ENCODE results near the gene SERHL2.
"Not testable (repeated sequence)": the region's sequence is repeated elsewhere in the genome, so short reads cannot be mapped to it uniquely, and the experiment has no call there.

SERHL2 gene

GRCh38 chr22:42549331-42550060, 4.3 kb upstream of the SERHL2 start:
- Mint-ChIP-seq H3K4me1 (ENCODE audit: low read depth) (peaks cover 14% of the 10 kb centered on the region), H3K27ac (no peak overlapping the region), H3K27me3 (no peaks in the 10 kb centered on the region)

GRCh38 chr22:42552294-42552647, 1.5 kb upstream of the SERHL2 start:
- not testable (repeated sequence) for H3K27ac Mint-ChIP-seq, H3K27me3 Mint-ChIP-seq

More at GRCh38 chr22:42549331-42550060, 4.3 kb upstream of the SERHL2 start:
- DNase-seq, result no peak
- Mint-ChIP-seq H3K4me3 (no peak overlapping the region), H3K36me3 (ENCODE audit: low read depth) (no peaks in the 10 kb centered on the region), H3K9me3 (no peaks in the 10 kb centered on the region)

GRCh38 chr22:42560381-42560780, 6.6 kb downstream of the SERHL2 start:
- Mint-ChIP-seq H3K27ac (peak overlapping the region; percentile 57), H3K4me1 (ENCODE audit: low read depth) (peaks cover 2% of the 10 kb centered on the region), H3K36me3 (ENCODE audit: low read depth) (peaks cover 13% of the 10 kb centered on the region), H3K9me3 (no peaks in the 10 kb centered on the region), H3K27me3 (no peaks in the 10 kb centered on the region), H3K4me3 (no peak overlapping the region)
- DNase-seq, result no peak

More at GRCh38 chr22:42552294-42552647, 1.5 kb upstream of the SERHL2 start:
- H3K9me3 Mint-ChIP-seq; DNase-seq; H3K4me3 Mint-ChIP-seq; H3K36me3 Mint-ChIP-seq (ENCODE audit: low read depth): not testable (repeated sequence)
- peaks cover 14% of the 10 kb centered on the region for H3K4me1 Mint-ChIP-seq (ENCODE audit: low read depth)

- Mint-ChIP-seq H3K4me3 (no peak overlapping the region), H3K27me3 (no peaks in the 10 kb centered on the region), H3K4me1 (ENCODE audit: low read depth) (peaks cover 2% of the 10 kb centered on the region), H3K27ac (peak overlapping the region; percentile 57), H3K36me3 (ENCODE audit: low read depth) (peaks cover 16% of the 10 kb centered on the region), H3K9me3 (no peaks in the 10 kb centered on the region)
- DNase-seq, result no peak
These were observed 7.0 kb downstream of the SERHL2 start for GRCh38 chr22:42560781-42561180.

GRCh38 chr22:42561856-42562255, 8.1 kb downstream of the SERHL2 start:
- H3K9me3 Mint-ChIP-seq, result no peaks in the 10 kb centered on the region
- no peak for DNase-seq
- peaks cover 2% of the 10 kb centered on the region for H3K4me1 Mint-ChIP-seq (ENCODE audit: low read depth)
- no peaks in the 10 kb centered on the region for H3K27me3 Mint-ChIP-seq
- no peak overlapping the region for H3K27ac Mint-ChIP-seq
- H3K36me3 Mint-ChIP-seq (ENCODE audit: low read depth), result peaks cover 17% of the 10 kb centered on the region
- H3K4me3 Mint-ChIP-seq, result no peak overlapping the region

GRCh38 chr22:42562279-42562678, 8.5 kb downstream of the SERHL2 start:
- Mint-ChIP-seq H3K4me1 (ENCODE audit: low read depth) (peaks cover 2% of the 10 kb centered on the region), H3K36me3 (ENCODE audit: low read depth) (peaks cover 17% of the 10 kb centered on the region), H3K9me3 (no peaks in the 10 kb centered on the region), H3K4me3 (no peak overlapping the region), H3K27me3 (no peaks in the 10 kb centered on the region), H3K27ac (peak overlapping the region; percentile 27)
- no peak for DNase-seq

GRCh38 chr22:42562684-42563083, 8.9 kb downstream of the SERHL2 start:
- Mint-ChIP-seq H3K36me3 (ENCODE audit: low read depth) (peaks cover 17% of the 10 kb centered on the region), H3K4me1 (ENCODE audit: low read depth) (peaks cover 2% of the 10 kb centered on the region), H3K9me3 (no peaks in the 10 kb centered on the region), H3K27me3 (no peaks in the 10 kb centered on the region), H3K27ac (peak overlapping the region; percentile 27), H3K4me3 (no peak overlapping the region)
- no peak for DNase-seq

- DNase-seq; H3K4me1 Mint-ChIP-seq (ENCODE audit: low read depth): not testable (repeated sequence)
- peaks cover 23% of the 10 kb centered on the region for H3K36me3 Mint-ChIP-seq (ENCODE audit: low read depth)
These were observed 10.2 kb downstream of the SERHL2 start for GRCh38 chr22:42563943-42564342.

GRCh38 chr22:42564699-42565098, 10.9 kb downstream of the SERHL2 start:
- H3K27me3 Mint-ChIP-seq, result no peaks in the 10 kb centered on the region
- peaks cover 2% of the 10 kb centered on the region for H3K4me1 Mint-ChIP-seq (ENCODE audit: low read depth)
- peaks cover 27% of the 10 kb centered on the region for H3K36me3 Mint-ChIP-seq (ENCODE audit: low read depth)
- no peak overlapping the region for H3K27ac Mint-ChIP-seq
- no peak for DNase-seq
- H3K4me3 Mint-ChIP-seq, result no peak overlapping the region
- no peaks in the 10 kb centered on the region for H3K9me3 Mint-ChIP-seq

More at GRCh38 chr22:42563943-42564342, 10.2 kb downstream of the SERHL2 start:
- not testable (repeated sequence) for H3K4me3 Mint-ChIP-seq, H3K27ac Mint-ChIP-seq, H3K27me3 Mint-ChIP-seq, H3K9me3 Mint-ChIP-seq

GRCh38 chr22:42565956-42566355, 12.2 kb downstream of the SERHL2 start:
- Mint-ChIP-seq H3K27ac (peak overlapping the region; percentile 22), H3K9me3 (no peaks in the 10 kb centered on the region), H3K27me3 (no peaks in the 10 kb centered on the region), H3K4me3 (no peak overlapping the region), H3K36me3 (ENCODE audit: low read depth) (peaks cover 35% of the 10 kb centered on the region), H3K4me1 (ENCODE audit: low read depth) (peaks cover 2% of the 10 kb centered on the region)
- no peak for DNase-seq

GRCh38 chr22:42567950-42568349, 14.2 kb downstream of the SERHL2 start:
- H3K4me3 Mint-ChIP-seq, result not testable (repeated sequence)

GRCh38 chr22:42570580-42570979, 16.8 kb downstream of the SERHL2 start:
- not testable (repeated sequence) for H3K27ac Mint-ChIP-seq; H3K4me3 Mint-ChIP-seq; H3K27me3 Mint-ChIP-seq; H3K4me1 Mint-ChIP-seq (ENCODE audit: low read depth); H3K9me3 Mint-ChIP-seq; DNase-seq
- H3K36me3 Mint-ChIP-seq (ENCODE audit: low read depth), result peaks cover 62% of the 10 kb centered on the region

More at GRCh38 chr22:42567950-42568349, 14.2 kb downstream of the SERHL2 start:
- not testable (repeated sequence) for H3K9me3 Mint-ChIP-seq; H3K27ac Mint-ChIP-seq; H3K4me1 Mint-ChIP-seq (ENCODE audit: low read depth); H3K27me3 Mint-ChIP-seq; DNase-seq
- peaks cover 51% of the 10 kb centered on the region for H3K36me3 Mint-ChIP-seq (ENCODE audit: low read depth)

GRCh38 chr22:42571068-42571467, 17.3 kb downstream of the SERHL2 start:
- H3K4me1 Mint-ChIP-seq (ENCODE audit: low read depth); H3K27me3 Mint-ChIP-seq; DNase-seq; H3K4me3 Mint-ChIP-seq; H3K9me3 Mint-ChIP-seq: not testable (repeated sequence)
- H3K27ac Mint-ChIP-seq, result peak overlapping the region; percentile 59
- H3K36me3 Mint-ChIP-seq (ENCODE audit: low read depth), result peaks cover 64% of the 10 kb centered on the region

- not testable (repeated sequence) for H3K4me3 Mint-ChIP-seq; DNase-seq; H3K27ac Mint-ChIP-seq; H3K27me3 Mint-ChIP-seq; H3K4me1 Mint-ChIP-seq (ENCODE audit: low read depth); H3K9me3 Mint-ChIP-seq
- peaks cover 81% of the 10 kb centered on the region for H3K36me3 Mint-ChIP-seq (ENCODE audit: low read depth)
These were observed 20.3 kb downstream of the SERHL2 start for GRCh38 chr22:42574046-42574445.

- H3K9me3 Mint-ChIP-seq; DNase-seq; H3K27ac Mint-ChIP-seq; H3K27me3 Mint-ChIP-seq; H3K4me1 Mint-ChIP-seq (ENCODE audit: low read depth); H3K4me3 Mint-ChIP-seq: not testable (repeated sequence)
- H3K36me3 Mint-ChIP-seq (ENCODE audit: low read depth), result peaks cover 85% of the 10 kb centered on the region
These were observed 20.7 kb downstream of the SERHL2 start for GRCh38 chr22:42574468-42574867.

All from activated T-cell treated with anti-CD3 and anti-CD28 coated beads, Interleukin-2, amount 50 U/mL, for 24 hours (primary cell).